Suprapubic skin (tissue), 4 donors: ENCODE measurements around the gene PARN.

Experiments
- CTCF ChIP-seq, 2 donors: fragments of 200-600 bp in 1 of 2; fragments of 450-650 bp in 1 of 2; sonication (generic) in 1 of 2; IDR thresholded peaks; one replicate each; pipeline ENCODE4 v1.5.1; 2016 to 2019; ENCODE audit warnings: antibody characterized with exemption in 2 of 2, mild to moderate bottlenecking in 1 of 2, moderate library complexity in 1 of 2
- POLR2A ChIP-seq, 2 donors: fragments of 450-650 bp; IDR thresholded peaks; one replicate each; pipeline ENCODE4 v1.6.1; 2017; ENCODE audit warnings: antibody characterized with exemption in 2 of 2, mild to moderate bottlenecking in 2 of 2, moderate library complexity in 2 of 2
- POLR2AphosphoS5 ChIP-seq, 3 donors: sonication (generic); formaldehyde crosslinking; IDR thresholded peaks; one replicate each; pipeline ENCODE4 v1.6.1; 2017; ENCODE audit warnings: antibody characterized with exemption in 3 of 3

GRCh38 chr16:14523632-14524031 is 106.4 kb downstream of the PARN start:
- no peak for TF ChIP-seq CTCF (IDR thresholded peaks at IDR 0.05)
- no peak for TF ChIP-seq POLR2AphosphoS5 (IDR thresholded peaks at IDR 0.05)
- TF ChIP-seq POLR2A (IDR thresholded peaks at IDR 0.05), result no peak
